IMR-90 (cell line): ENCODE results near the gene TBC1D9. TPM values are rescaled to one million over a fixed set of nuclear protein-coding genes. Genes with fewer than 3 reads are reported as not detected.

Experiments
- ATAC-seq: fragments of 200-7000 bp; cut with Tn5 transposase; 2 replicates; pipeline ENCODE4 v1.9.1; 2020; ENCODE audit warnings: low read depth, mild to moderate bottlenecking, moderate library complexity
- BruUV-seq: library from RNA; stranded (reverse); fragments of 400-500 nt; replicated peaks from 2 replicates; lab custom pipeline; 2021; lab: Mats Ljungman, UMichigan
- CTCF ChIA-PET: fragments of 300-600 bp; formaldehyde crosslinking; extraction: SDS; loops from one replicate; lab custom pipeline; 2021; ENCODE audit warnings: antibody characterized with exemption; lab: Yijun Ruan, JAX
- POLR2A ChIA-PET: fragments of 300-600 bp; sonication (Branson Sonifier 250); formaldehyde crosslinking; loops from one replicate; lab custom pipeline; 2022; ENCODE audit warnings: antibody characterized with exemption; ENCODE audit not compliant: unreplicated experiment; lab: Charles Lee
- DNase-seq: peaks from one replicate; pipeline ENCODE4 v3.0.0; 2013
- H2AFZ ChIP-seq: replicated peaks from 2 replicates; pipeline ENCODE3; 2013; ENCODE audit warnings: low read length, mild to moderate bottlenecking; ENCODE audit not compliant: poor library complexity
- H2AK5ac ChIP-seq: 2 replicates; pipeline ENCODE4 v1.6.1; 2013; ENCODE audit warnings: low read depth, low read length, inconsistent platforms
- H2AK9ac ChIP-seq: replicated peaks from 2 replicates; pipeline ENCODE3; 2013; ENCODE audit warnings: mild to moderate bottlenecking, low read depth, low read length, moderate library complexity; ENCODE audit not compliant: poor library complexity
- H2BK120ac ChIP-seq: 2 replicates; pipeline ENCODE4 v1.6.1; 2013; ENCODE audit warnings: low read depth, low read length, inconsistent platforms
- H2BK15ac ChIP-seq: 3 replicates; pipeline ENCODE4 v1.6.1; 2013; ENCODE audit warnings: low read depth, low read length, inconsistent platforms
- H2BK20ac ChIP-seq: 2 replicates; pipeline ENCODE4 v1.6.1; 2013; ENCODE audit warnings: low read depth, mild to moderate bottlenecking, inconsistent platforms, low read length, moderate library complexity
- H2BK5ac ChIP-seq: 2 replicates; pipeline ENCODE4 v1.6.1; 2013; ENCODE audit warnings: mild to moderate bottlenecking, low read depth, low read length, inconsistent platforms; ENCODE audit not compliant: poor library complexity, severe bottlenecking
- H3K14ac ChIP-seq: replicated peaks from 2 replicates; pipeline ENCODE4 v1.6.1; 2013; ENCODE audit warnings: low read depth, low read length, inconsistent platforms
- H3K18ac ChIP-seq: 2 replicates; pipeline ENCODE4 v1.6.1; 2013; ENCODE audit warnings: low read depth, low read length, control low read depth
- H3K23ac ChIP-seq: 2 replicates; pipeline ENCODE4 v1.6.1; 2013; ENCODE audit warnings: low read depth, low read length, inconsistent platforms
- H3K27ac ChIP-seq: 2 replicates; pipeline ENCODE4 v1.5.1; 2013; ENCODE audit warnings: mild to moderate bottlenecking, control low read depth, low read length; ENCODE audit not compliant: insufficient read depth
- H3K27me3 ChIP-seq: 2 replicates; pipeline ENCODE4 v1.6.1; 2013; ENCODE audit warnings: low read length; ENCODE audit not compliant: control insufficient read depth, insufficient read depth
- H3K36me3 ChIP-seq: 2 replicates; pipeline ENCODE4 v1.6.1; 2013; ENCODE audit warnings: low read length, mixed read lengths; ENCODE audit not compliant: control insufficient read depth, insufficient read depth
- H3K4ac ChIP-seq: 2 replicates; pipeline ENCODE4 v1.6.1; 2013; ENCODE audit warnings: low read depth, low read length, inconsistent platforms
- H3K4me1 ChIP-seq: 2 replicates; pipeline ENCODE4 v1.6.1; 2013; ENCODE audit warnings: low read length, mixed read lengths; ENCODE audit not compliant: control insufficient read depth, insufficient read depth
- H3K4me2 ChIP-seq: 2 replicates; pipeline ENCODE4 v1.6.1; 2013; ENCODE audit warnings: low read depth, mild to moderate bottlenecking, control low read depth, low read length, moderate library complexity
- H3K4me3 ChIP-seq: 2 replicates; pipeline ENCODE4 v1.5.1; 2013; ENCODE audit warnings: low read depth, mild to moderate bottlenecking, control low read depth, low read length, moderate library complexity; ENCODE audit not compliant: insufficient read depth
- H3K56ac ChIP-seq: 2 replicates; pipeline ENCODE4 v1.6.1; 2013; ENCODE audit warnings: low read length, inconsistent platforms; ENCODE audit not compliant: insufficient read depth; ENCODE audit errors: extremely low read depth
- H3K79me1 ChIP-seq, 2 experiments: 2 replicates each; pipeline ENCODE4 v1.6.1; 2013; ENCODE audit warnings: low read length in 2 of 2, inconsistent platforms in 1 of 2, low read depth in 1 of 2
- H3K9ac ChIP-seq: 2 replicates; pipeline ENCODE4 v1.6.1; 2013; ENCODE audit warnings: low read depth, low read length, control low read depth
- H3K9me1 ChIP-seq: 2 replicates; pipeline ENCODE4 v1.6.1; 2013; ENCODE audit warnings: low read length, inconsistent platforms; ENCODE audit not compliant: insufficient read depth
- H3K9me3 ChIP-seq: 2 replicates; pipeline ENCODE4 v1.6.1; 2013; ENCODE audit warnings: low read length; ENCODE audit not compliant: control insufficient read depth, insufficient read depth
- H4K20me1 ChIP-seq: 2 replicates; pipeline ENCODE4 v1.6.1; 2013; ENCODE audit warnings: low read length, inconsistent platforms; ENCODE audit not compliant: insufficient read depth
- H4K5ac ChIP-seq: 2 replicates; pipeline ENCODE4 v1.6.1; 2013; ENCODE audit warnings: mild to moderate bottlenecking, low read depth, low read length, control low read depth
- H4K8ac ChIP-seq, 2 experiments: 2 replicates each; pipeline ENCODE4 v1.6.1; 2013; ENCODE audit warnings: low read depth in 2 of 2, low read length in 2 of 2, control low read depth in 1 of 2, inconsistent platforms in 1 of 2
- H4K91ac ChIP-seq: 2 replicates; pipeline ENCODE4 v1.6.1; 2013; ENCODE audit warnings: low read depth, low read length, inconsistent platforms; ENCODE audit not compliant: insufficient read depth
- BHLHE40 ChIP-seq: fragments of 150-350 bp; IDR thresholded peaks from 2 replicates; pipeline ENCODE4 v1.6.1; 2016; ENCODE audit warnings: mild to moderate bottlenecking, low read depth, low read length
- CEBPB ChIP-seq: IDR thresholded peaks from 2 replicates; pipeline ENCODE4 v1.6.1; 2012; ENCODE audit warnings: low read depth, low read length, improper control_type of control experiment
- CHD1 ChIP-seq: IDR thresholded peaks from 2 replicates; pipeline ENCODE4 v1.6.1; 2012; ENCODE audit warnings: low read depth, low read length, improper control_type of control experiment
- CTCF ChIP-seq: conservative IDR thresholded peaks from 2 replicates; pipeline ENCODE4 v1.5.1; 2012; ENCODE audit warnings: mild to moderate bottlenecking, low read depth, low read length, improper control_type of control experiment
- ELK1 ChIP-seq: fragments of 150-350 bp; IDR thresholded peaks from 2 replicates; pipeline ENCODE4 v1.6.1; 2016; ENCODE audit warnings: low read depth, mild to moderate bottlenecking, low read length, moderate library complexity, borderline replicate concordance
- FOS ChIP-seq: fragments of 150-350 bp; IDR thresholded peaks from 2 replicates; pipeline ENCODE4 v1.6.1; 2016; ENCODE audit warnings: low read depth, low read length
- MAFK ChIP-seq: IDR thresholded peaks from 2 replicates; pipeline ENCODE4 v1.6.1; 2012; ENCODE audit warnings: low read depth, low read length, improper control_type of control experiment
- NFE2L2 ChIP-seq: fragments of 150-350 bp; IDR thresholded peaks from 2 replicates; pipeline ENCODE4 v1.6.1; 2016; ENCODE audit warnings: low read depth, mild to moderate bottlenecking, low read length
- POLR2A ChIP-seq: IDR thresholded peaks from 2 replicates; pipeline ENCODE4 v1.6.1; 2012; ENCODE audit warnings: mild to moderate bottlenecking, low read depth, low read length
- RCOR1 ChIP-seq: IDR thresholded peaks from 2 replicates; pipeline ENCODE4 v1.6.1; 2012; ENCODE audit warnings: mild to moderate bottlenecking, low read length, improper control_type of control experiment; ENCODE audit not compliant: insufficient replicate concordance
- RFX5 ChIP-seq: IDR thresholded peaks from 2 replicates; pipeline ENCODE4 v1.8.0; 2012; ENCODE audit warnings: low read depth, mild to moderate bottlenecking, low read length, moderate library complexity
- USF2 ChIP-seq: fragments of 150-350 bp; IDR thresholded peaks from 2 replicates; pipeline ENCODE4 v1.6.1; 2017; ENCODE audit warnings: mild to moderate bottlenecking, antibody characterized with exemption, low read length, low read depth
- WGBS, 2 experiments: methylation state at CpG; one replicate each; pipeline versions ENCODE4 v1.1.5 to v1.1.7; 2013; ENCODE audit warnings: missing lambda C conversion rate in 2 of 2; ENCODE audit not compliant: insufficient read length in 1 of 2; ENCODE audit errors: extremely low coverage in 2 of 2; 5-methylcytosine and 5-hydroxymethylcytosine counted together
- dilution Hi-C: fragments of 300-500 bp; cut with HindIII; formaldehyde crosslinking; loops from one replicate; pipeline ENCODE4 v1.14.3; 2018; ENCODE audit warnings: low sequenced_read_pairs; ENCODE audit not compliant: unreplicated experiment
- in situ Hi-C: fragments of 300-500 bp; cut with MboI; formaldehyde crosslinking; loops from 3 replicates; pipeline ENCODE4 v1.14.3; 2019; ENCODE audit warnings: low sequenced_read_pairs, inconsistent platforms, mixed read lengths
- intact Hi-C: fragments of 100-400 bp; cut with micrococcal nuclease; formaldehyde crosslinking; loops from 2 replicates; pipeline ENCODE4 v1.10.0; 2022
- polyA plus RNA-seq, 3 experiments: library from polyadenylated mRNA; depleted of rRNA; stranded (reverse); fragments of >200 nt; gene quantifications; 2 replicates each; pipeline ENCODE4 v1.2.3, GENCODE V29; 2012; ENCODE audit warnings: low replicate concordance in 1 of 3
- total RNA-seq: library from RNA; depleted of rRNA; stranded (reverse); fragments of >200 nt; gene quantifications from 2 replicates; pipeline ENCODE4 v1.2.3, GENCODE V29; 2012

The TBC1D9 gene
- total and polyA plus RNA-seq, 2 of the 4 experiments (the other 2 are of a cell fraction) = 11.7 to 15.2 TPM

GRCh38 chr4:140715119-140715518 is 41.1 kb downstream of the TBC1D9 start:
- Histone ChIP-seq H3K23ac (no peak overlapping the region), H3K36me3 (no peaks in the 10 kb centered on the region), H3K27ac (no peak overlapping the region), H4K8ac (no peak overlapping the region), H3K4ac (no peak overlapping the region), H2BK20ac (no peak overlapping the region), H2AK5ac (no peak overlapping the region), H3K27me3 (no peaks in the 10 kb centered on the region), H2AK9ac (no peak overlapping the region), H2BK5ac (no peak overlapping the region), H4K91ac (no peak overlapping the region), H3K9me1 (peaks cover 11% of the 10 kb centered on the region), H3K14ac (no peak overlapping the region), H4K5ac (no peak overlapping the region), H3K56ac (no peak overlapping the region), H2AFZ (no peak overlapping the region), H3K4me3 (no peak overlapping the region), H4K20me1 (no peaks in the 10 kb centered on the region; the same call in 1 of the 2 replicates), H3K4me2 (no peak overlapping the region), H3K9me3 (no peaks in the 10 kb centered on the region), H3K4me1 (peaks cover 4% of the 10 kb centered on the region), H2BK120ac (no peak overlapping the region), H2BK15ac (no peak overlapping the region), H3K79me1 (peaks cover 16 to 32% of the 10 kb centered on the region in 2 experiments), H3K9ac (no peak overlapping the region), H3K18ac (no peak overlapping the region)
- DNase-seq (no peak), ATAC-seq (no peak)
- ChIA-PET CTCF (no interaction called here), POLR2A (no interaction called here)
- intact Hi-C loops = no loop called here
- in situ Hi-C loops = no loop called here
- no TSS peak for BruUV-seq
- dilution Hi-C loops = no loop called here
- no peak for TF ChIP-seq CTCF
- TF ChIP-seq ELK1 = no peak
- no peak for TF ChIP-seq POLR2A
- TF ChIP-seq CEBPB = no peak
- no peak for TF ChIP-seq RFX5
- TF ChIP-seq RCOR1 = no peak
- no peak for TF ChIP-seq NFE2L2
- no peak for TF ChIP-seq CHD1
- no peak for TF ChIP-seq BHLHE40
- TF ChIP-seq USF2 = no peak
- no peak for TF ChIP-seq MAFK
- TF ChIP-seq FOS = no peak
- WGBS, 2 experiments = no CpG with 5 or more reads among the region's 2 CpGs
